HepG2 (cell line): ENCODE results near the gene RASL10B. TPM values are rescaled to one million over a fixed set of nuclear protein-coding genes. Genes with fewer than 3 reads are reported as not detected.

ENCODE experiments used
- ATAC-seq: fragments of 200-7000 bp; cut with Tn5 transposase; 3 replicates; pipeline ENCODE4 v1.9.1; 2020; ENCODE audit warnings: mild to moderate bottlenecking, moderate library complexity
- BruUV-seq: library from RNA; stranded (reverse); fragments of 400-500 nt; replicated peaks from 2 replicates; lab custom pipeline; 2021; lab: Mats Ljungman, UMichigan
- CTCF ChIA-PET: fragments of 300-600 bp; formaldehyde crosslinking; extraction: SDS; loops from one replicate; lab custom pipeline; 2021; ENCODE audit warnings: low total read pairs, inconsistent platforms, low intra/inter-chr PET ratio; lab: Yijun Ruan, JAX
- POLR2A ChIA-PET: fragments of 350-600 bp; sonication (Branson Sonifier 250); formaldehyde crosslinking; loops from one replicate; lab custom pipeline; 2020; ENCODE audit warnings: antibody characterized with exemption, inconsistent platforms; lab: Yijun Ruan, JAX
- DNase-seq: peaks from one replicate; pipeline ENCODE4 v3.0.0-alpha.2; 2015; ENCODE audit warnings: low spot score
- FAIRE-seq: peaks from 3 replicates; lab custom pipeline; 2011; peaks lifted over from hg19 to GRCh38; lab: Jason Lieb, UNC
- H2AFZ ChIP-seq: one replicate; pipeline ENCODE4 v1.6.1; 2011; ENCODE audit warnings: low read length, inconsistent platforms
- H3K27ac ChIP-seq: fragments of 300-600 bp; 3 replicates; pipeline ENCODE4 v1.8.0; 2011; ENCODE audit warnings: mixed run types, mild to moderate bottlenecking, mixed read lengths, low read length, inconsistent platforms; ENCODE audit not compliant: insufficient read depth; ENCODE audit errors: extremely low read length
- H3K27me3 ChIP-seq, 2 experiments: fragments of 200-600 bp in 1 of 2; 2 replicates in 1 of 2; 3 replicates in 1 of 2; pipeline versions ENCODE4 v1.6.0 to v1.8.0; 2011; ENCODE audit warnings: low read length in 2 of 2, mild to moderate bottlenecking in 2 of 2, moderate library complexity in 2 of 2, inconsistent platforms in 1 of 2; ENCODE audit not compliant: insufficient read depth in 2 of 2, control insufficient read depth in 1 of 2
- H3K36me3 ChIP-seq, 2 experiments: fragments of 200-600 bp in 1 of 2; replicated peaks in 1 of 2; 2 replicates in 1 of 2; 3 replicates in 1 of 2; pipeline versions ENCODE4 v1.5.1 to v1.8.0; 2011; ENCODE audit warnings: low read length in 2 of 2, inconsistent platforms in 1 of 2; ENCODE audit not compliant: insufficient read depth in 2 of 2, control insufficient read depth in 1 of 2
- H3K4me1 ChIP-seq: 2 replicates; pipeline ENCODE4 v1.5.1; 2012; ENCODE audit warnings: low read length, inconsistent platforms; ENCODE audit not compliant: insufficient read depth
- H3K4me2 ChIP-seq: 2 replicates; pipeline ENCODE4 v1.6.0; 2011; ENCODE audit warnings: low read depth, low read length, inconsistent platforms
- H3K4me3 ChIP-seq, 3 experiments: fragments of 200-600 bp in 1 of 3; sonication (generic), shearing (Covaris generic) in 1 of 3; replicated peaks in 1 of 3; 2 replicates each; pipeline ENCODE4 v1.5.1; 2011 to 2016; ENCODE audit warnings: low read length in 3 of 3, inconsistent platforms in 2 of 3, low read depth in 2 of 3, mild to moderate bottlenecking in 2 of 3, control low read depth in 1 of 3, mixed read lengths in 1 of 3; ENCODE audit not compliant: insufficient read depth in 1 of 3
- H3K79me2 ChIP-seq: one replicate; pipeline ENCODE4 v1.6.1; 2011; ENCODE audit warnings: low read length, inconsistent platforms; ENCODE audit not compliant: insufficient read depth
- H3K9ac ChIP-seq: 2 replicates; pipeline ENCODE4 v1.6.0; 2011; ENCODE audit warnings: mild to moderate bottlenecking, low read depth, low read length, inconsistent platforms; ENCODE audit not compliant: insufficient read depth
- H3K9me3 ChIP-seq: 2 replicates; pipeline ENCODE4 v1.5.1; 2012; ENCODE audit warnings: mild to moderate bottlenecking, low read length
- H4K20me1 ChIP-seq: 2 replicates; pipeline ENCODE4 v1.6.0; 2011; ENCODE audit warnings: inconsistent platforms, mild to moderate bottlenecking, low read length, moderate library complexity; ENCODE audit not compliant: insufficient read depth
- AGO1 ChIP-seq: fragments of 200-400 bp; formaldehyde crosslinking; IDR thresholded peaks from 2 replicates; pipeline ENCODE4 v1.6.1; 2017; ENCODE audit warnings: mild to moderate bottlenecking, low read depth, low read length, moderate library complexity; ENCODE audit not compliant: poor library complexity, severe bottlenecking
- FOXC1 ChIP-seq: sonication (generic); formaldehyde crosslinking; IDR thresholded peaks from 2 replicates; pipeline ENCODE4 v1.8.0; 2022; ENCODE audit warnings: mild to moderate bottlenecking, missing genetic modification reagents, borderline replicate concordance
- MTERF4 ChIP-seq: sonication (generic); formaldehyde crosslinking; IDR thresholded peaks from 2 replicates; pipeline ENCODE4 v1.8.0; 2023; ENCODE audit warnings: mild to moderate bottlenecking, missing genetic modification reagents
- POLR2A ChIP-seq, 2 experiments: IDR thresholded peaks; 2 replicates each; pipeline ENCODE4 v1.6.1; 2011; ENCODE audit warnings: low read depth in 2 of 2, low read length in 2 of 2, mild to moderate bottlenecking in 1 of 2, moderate library complexity in 1 of 2; ENCODE audit not compliant: insufficient read depth in 1 of 2
- PRPF4 ChIP-seq: fragments of 200-400 bp; formaldehyde crosslinking; IDR thresholded peaks from 2 replicates; pipeline ENCODE4 v1.6.1; 2016; ENCODE audit warnings: low read length, low read depth; ENCODE audit not compliant: poor library complexity, severe bottlenecking
- SOX13 ChIP-seq, 3 experiments: fragments of 450-650 bp in 1 of 3; sonication (generic) in 1 of 3; formaldehyde crosslinking in 1 of 3; IDR thresholded peaks in 2 of 3; conservative IDR thresholded peaks in 1 of 3; 2 replicates each; pipeline versions ENCODE4 v1.5.0 to v1.6.1; 2016 to 2020; ENCODE audit warnings: antibody characterized with exemption in 1 of 3, mild to moderate bottlenecking in 1 of 3, missing compliant biosample characterization in 1 of 3, missing genetic modification reagents in 1 of 3, moderate library complexity in 1 of 3
- ZMYM4 ChIP-seq: sonication (generic); formaldehyde crosslinking; IDR thresholded peaks from 2 replicates; pipeline ENCODE4 v1.8.1; 2023; ENCODE audit warnings: mild to moderate bottlenecking, missing genetic modification reagents
- ZNF558 ChIP-seq: sonication (generic); formaldehyde crosslinking; IDR thresholded peaks from 2 replicates; pipeline ENCODE4 v1.9.0; 2022; ENCODE audit warnings: mild to moderate bottlenecking, missing genetic modification reagents, borderline replicate concordance
- ZNF816 ChIP-seq: sonication (generic); formaldehyde crosslinking; IDR thresholded peaks from 2 replicates; pipeline ENCODE4 v1.8.0; 2022; ENCODE audit warnings: missing genetic modification reagents, mild to moderate bottlenecking, borderline replicate concordance
- whole genome bisulfite sequencing: methylation state at CpG from one replicate; pipeline ENCODE4 v1.1.6; 2017; ENCODE audit warnings: low lambda C conversion rate; 5-methylcytosine and 5-hydroxymethylcytosine counted together
- in situ Hi-C: cut with HindIII; loops from 2 replicates; pipeline ENCODE4 v1.10.0; 2017; ENCODE audit warnings: low pct_unique_long_range_greater_than_20kb; ENCODE audit not compliant: extremely low pct_ligation_motif_present
- intact Hi-C: fragments of 100-400 bp; cut with micrococcal nuclease; formaldehyde crosslinking; loops from one replicate; pipeline ENCODE4 v1.10.0; 2022; ENCODE audit not compliant: unreplicated experiment
- polyA plus RNA-seq, 8 experiments: library from polyadenylated mRNA; depleted of rRNA in 3 of 8; stranded (reverse) in 7 of 8; unstranded in 1 of 8; fragments of >200 nt; fragmentation: Illumina TruSeq in 4 of 8; extraction: Trizol in 4 of 8; gene quantifications; 2 replicates each; pipeline versions ENCODE4 v1.2.1 to v1.2.3, GENCODE V29; 2011 to 2016; ENCODE audit warnings: low read depth in 4 of 8, missing spikeins in 1 of 8, mixed read lengths in 1 of 8; ENCODE audit not compliant: insufficient read depth in 1 of 8
- total RNA-seq, 5 experiments: library from RNA; depleted of rRNA; stranded (reverse); fragments of >200 nt; fragmentation: Illumina TruSeq; extraction: Trizol; gene quantifications; 2 replicates each; pipeline ENCODE4 v1.2.3, GENCODE V29; 2016; ENCODE audit warnings: low read depth in 1 of 5
- TF ChIP-seq, protein P1 (sequence below): sonication (generic); formaldehyde crosslinking; IDR thresholded peaks from 2 replicates; pipeline ENCODE4 v1.5.0; 2020; ENCODE audit warnings: mild to moderate bottlenecking, missing genetic modification reagents

Gene RASL10B
- total and polyA plus RNA-seq, 2 of the 13 experiments (the other 11 are each of a cell fraction or from before 2014, with no cell fraction given), result 8.8 to 11.0 TPM

GRCh38 chr17:35727635-35728034, 3.8 kb upstream of the RASL10B start:
- H3K27me3 ChIP-seq, result no peaks in the 10 kb centered on the region
- no peaks in the 10 kb centered on the region for H3K9me3 ChIP-seq
- no peaks in the 10 kb centered on the region for H4K20me1 ChIP-seq
- no peak overlapping the region for H3K27ac ChIP-seq
- TF ChIP-seq AGO1 (no peak), ZNF816 (CRISPR knock-in tag) (no peak), ZNF558 (CRISPR knock-in tag) (no peak), POLR2A (IDR thresholded peaks at IDR 0.05; ENCODE audit: insufficient read depth in 1 of 2, low read depth in 2 of 2, low read length in 2 of 2) (no peak), MTERF4 (CRISPR knock-in tag) (no peak), SOX13 (IDR thresholded peaks at IDR 0.05) (no peak), SOX13 (CRISPR knock-in tag; conservative IDR thresholded peaks at IDR 0.05 in 1 of 2, IDR thresholded peaks at IDR 0.05 in 1 of 2) (no peak), FOXC1 (CRISPR knock-in tag) (no peak), PRPF4 (no peak), ZMYM4 (CRISPR knock-in tag) (no peak)
- TF ChIP-seq, protein P1, sequence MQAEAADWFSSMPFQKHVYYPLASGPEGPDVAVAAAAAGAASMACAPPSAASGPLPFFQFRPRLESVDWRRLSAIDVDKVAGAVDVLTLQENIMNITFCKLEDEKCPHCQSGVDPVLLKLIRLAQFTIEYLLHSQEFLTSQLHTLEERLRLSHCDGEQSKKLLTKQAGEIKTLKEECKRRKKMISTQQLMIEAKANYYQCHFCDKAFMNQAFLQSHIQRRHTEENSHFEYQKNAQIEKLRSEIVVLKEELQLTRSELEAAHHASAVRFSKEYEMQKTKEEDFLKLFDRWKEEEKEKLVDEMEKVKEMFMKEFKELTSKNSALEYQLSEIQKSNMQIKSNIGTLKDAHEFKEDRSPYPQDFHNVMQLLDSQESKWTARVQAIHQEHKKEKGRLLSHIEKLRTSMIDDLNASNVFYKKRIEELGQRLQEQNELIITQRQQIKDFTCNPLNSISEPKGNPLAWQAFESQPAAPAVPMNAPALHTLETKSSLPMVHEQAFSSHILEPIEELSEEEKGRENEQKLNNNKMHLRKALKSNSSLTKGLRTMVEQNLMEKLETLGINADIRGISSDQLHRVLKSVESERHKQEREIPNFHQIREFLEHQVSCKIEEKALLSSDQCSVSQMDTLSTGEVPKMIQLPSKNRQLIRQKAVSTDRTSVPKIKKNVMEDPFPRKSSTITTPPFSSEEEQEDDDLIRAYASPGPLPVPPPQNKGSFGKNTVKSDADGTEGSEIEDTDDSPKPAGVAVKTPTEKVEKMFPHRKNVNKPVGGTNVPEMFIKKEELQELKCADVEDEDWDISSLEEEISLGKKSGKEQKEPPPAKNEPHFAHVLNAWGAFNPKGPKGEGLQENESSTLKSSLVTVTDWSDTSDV (CRISPR knock-in tag), result no peak
- H2AFZ ChIP-seq, result no peak overlapping the region
- H3K9ac ChIP-seq, result no peak overlapping the region
- no peak overlapping the region for H3K4me3 ChIP-seq
- H3K4me2 ChIP-seq, result no peak overlapping the region
- intact Hi-C loops (no loop called here), in situ Hi-C loops (loop anchor here (25.0 kb wide), 1 partner anchor 415 kb away; no protein-coding TSS in a partner anchor)
- DNase-seq, result no peak
- H3K4me1 ChIP-seq, result peaks cover 33% of the 10 kb centered on the region
- H3K79me2 ChIP-seq, result peaks cover 2% of the 10 kb centered on the region
- no TSS peak for BruUV-seq
- POLR2A ChIA-PET, result no interaction called here
- H3K36me3 ChIP-seq, result peaks cover 10 to 30% of the 10 kb centered on the region in 2 experiments; a peak in 4 of 5 replicates
- ATAC-seq, result no peak
- no peak for FAIRE-seq
- WGBS, result 92% methylated on average over 5 of the region's 5 CpGs
- CTCF ChIA-PET, result no interaction called here
